ENCODE results near the gene UPK1A.
A peak's percentile ranks its signal among the peaks of the same experiment; 100 is the strongest.
"Not testable (repeated sequence)": the region's sequence is repeated elsewhere in the genome, so short reads cannot be mapped to it uniquely, and the experiment has no call there.

UPK1A gene

GRCh38 chr19:35718345-35719041 is 52.2 kb downstream of the UPK1A start:
- peak; percentile 52 for DNase-seq (ENCODE audit: low spot score)

- no peak for DNase-seq (ENCODE audit: low spot score)
These were observed 53.3 kb downstream of the UPK1A start for GRCh38 chr19:35719402-35720162.

- DNase-seq (ENCODE audit: low spot score) = no peak
These were observed 53.8 kb downstream of the UPK1A start for GRCh38 chr19:35720163-35720524.

GRCh38 chr19:35720648-35721047 is 54.3 kb downstream of the UPK1A start:
- no peak for DNase-seq (ENCODE audit: low spot score)

GRCh38 chr19:35721374-35721773 is 55.1 kb downstream of the UPK1A start:
- no peak for DNase-seq (ENCODE audit: low spot score)

- DNase-seq (ENCODE audit: low spot score) = no peak
These were observed 56.1 kb downstream of the UPK1A start for GRCh38 chr19:35722461-35722860.

- DNase-seq (ENCODE audit: low spot score) = no peak
These were observed 56.6 kb downstream of the UPK1A start for GRCh38 chr19:35722897-35723296.

GRCh38 chr19:35723671-35724070 is 57.4 kb downstream of the UPK1A start:
- no peak for DNase-seq (ENCODE audit: low spot score)

- DNase-seq (ENCODE audit: low spot score) = not testable (repeated sequence)
These were observed 57.8 kb downstream of the UPK1A start for GRCh38 chr19:35724132-35724531.

- DNase-seq (ENCODE audit: low spot score) = no peak
These were observed 58.2 kb downstream of the UPK1A start for GRCh38 chr19:35724560-35724959.

- DNase-seq (ENCODE audit: low spot score) = no peak
These were observed 59.0 kb downstream of the UPK1A start for GRCh38 chr19:35725216-35725861.

GRCh38 chr19:35727053-35727955 is 61.0 kb downstream of the UPK1A start:
- DNase-seq (ENCODE audit: low spot score) = no peak
